Measurements from ENCODE around the gene ITGAL. TPM values are rescaled to one million over a fixed set of nuclear protein-coding genes. Genes with fewer than 3 reads are reported as not detected.
"Not testable (repeated sequence)": the region's sequence is repeated elsewhere in the genome, so short reads cannot be mapped to it uniquely, and the experiment has no call there.

The ITGAL gene
- not detected in 2 replicates for total RNA-seq

DNA sequence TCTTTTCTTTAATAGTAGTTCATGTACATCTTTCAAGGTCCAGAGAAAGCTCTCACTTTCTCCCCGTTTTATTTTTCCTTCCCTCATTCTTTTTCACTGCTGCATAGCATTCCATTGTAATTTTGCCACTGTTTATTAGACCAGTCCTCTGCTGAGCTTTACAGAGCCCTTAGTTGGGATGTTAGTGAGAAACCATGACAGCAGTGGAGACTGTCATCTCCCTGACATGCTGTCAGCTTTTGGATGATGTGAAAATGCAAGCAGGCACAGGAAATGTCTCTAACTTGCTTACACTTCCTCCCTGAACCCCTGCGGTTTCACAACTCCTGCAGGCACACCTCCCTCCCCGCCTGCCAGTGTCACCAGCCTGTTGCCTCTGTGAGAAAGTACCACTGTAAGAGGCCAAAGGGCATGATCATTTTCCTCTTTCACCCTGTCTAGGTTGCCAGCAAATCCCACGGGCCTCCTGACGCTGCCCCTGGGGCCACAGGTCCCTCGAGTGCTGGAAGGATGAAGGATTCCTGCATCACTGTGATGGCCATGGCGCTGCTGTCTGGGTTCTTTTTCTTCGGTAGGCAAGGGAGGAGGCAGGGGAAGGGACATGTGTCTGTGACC lies at the start of gene ITGAL:
Gene ITGAL (plus strand): TSS at position 415 of the 615 bp plus-strand sequence. CDS start 96 bp downstream, at position 511.
- no peak for DNase-seq (ENCODE audit: low read depth)

DNA sequence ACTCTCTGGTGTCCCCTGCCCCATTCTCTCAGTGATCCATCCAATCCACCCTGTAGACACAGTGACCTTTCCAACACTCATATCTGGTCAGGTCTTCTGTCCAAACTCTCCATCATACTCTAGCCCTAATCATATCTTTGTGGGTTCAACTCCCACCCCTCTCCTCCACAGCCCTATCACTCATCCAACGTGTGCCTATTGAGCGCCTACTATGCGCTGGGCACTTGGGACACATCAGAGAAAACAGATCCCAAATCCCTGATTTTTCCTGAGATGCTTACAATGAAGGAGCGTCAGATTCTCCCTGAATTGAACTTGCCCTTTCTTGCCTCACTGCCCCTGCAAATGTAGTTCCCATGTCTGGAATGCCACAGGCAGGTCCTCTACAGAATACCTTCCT lies 44.5 kb upstream of the ITGAL start:
- no peak for DNase-seq (ENCODE audit: low read depth)

DNA sequence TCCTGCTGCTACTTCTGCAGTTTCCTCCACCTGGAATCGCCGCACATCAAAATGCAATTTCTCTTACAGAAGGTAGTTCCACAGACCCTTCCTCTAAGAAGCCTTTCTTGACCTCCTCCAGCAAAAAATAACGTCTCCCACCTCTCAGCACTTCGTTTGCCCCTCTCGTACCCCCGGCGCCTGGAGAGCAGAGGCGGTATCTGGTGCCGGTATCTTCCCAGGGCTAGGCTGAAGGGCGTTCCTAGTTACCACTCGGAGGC lies 43.2 kb upstream of the ITGAL start:
- DNase-seq (ENCODE audit: low read depth) = no peak

DNA sequence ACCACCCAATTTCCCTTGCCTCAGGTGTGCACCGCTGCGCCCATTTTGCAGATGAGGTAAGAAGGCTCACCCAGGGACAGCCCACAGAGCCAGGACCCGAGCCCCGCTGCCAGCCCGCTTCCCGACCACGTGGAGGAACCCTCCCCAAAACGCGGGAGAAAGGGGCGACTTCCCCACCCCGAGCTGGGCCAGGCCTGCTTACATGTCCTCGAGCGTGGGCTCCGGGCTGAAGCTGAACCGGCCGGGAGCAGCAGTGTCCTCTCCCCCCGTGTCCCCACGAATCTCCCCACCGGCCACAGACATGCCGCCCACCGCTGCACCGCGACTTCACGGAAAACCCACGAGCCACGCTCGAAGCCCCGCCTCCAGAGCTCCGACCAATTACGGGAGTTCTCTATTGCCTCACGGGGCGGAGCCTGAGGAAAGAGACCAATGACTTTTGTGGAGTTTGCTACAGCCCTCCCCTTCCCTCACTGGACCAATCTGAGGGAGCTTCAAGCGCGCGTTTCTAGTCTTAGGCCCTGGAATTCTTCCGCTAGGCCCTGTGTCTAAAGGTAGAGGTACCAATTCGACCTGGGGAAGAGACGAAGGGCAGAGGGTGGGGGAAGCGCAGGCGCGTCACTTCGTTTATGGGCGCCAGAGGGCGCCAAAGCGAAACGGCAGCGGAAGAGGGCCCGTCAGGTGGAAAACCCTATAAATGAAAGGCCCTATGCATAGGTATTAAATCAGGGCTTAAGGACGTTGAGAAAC lies 42.7 kb upstream of the ITGAL start, which contains the start of gene DCTPP1:
Gene DCTPP1 (minus strand): TSS at position 353 of the 750 bp plus-strand sequence. CDS start 50 bp downstream, at position 303.
- DNase-seq (ENCODE audit: low read depth) = peak; percentile 99

DNA sequence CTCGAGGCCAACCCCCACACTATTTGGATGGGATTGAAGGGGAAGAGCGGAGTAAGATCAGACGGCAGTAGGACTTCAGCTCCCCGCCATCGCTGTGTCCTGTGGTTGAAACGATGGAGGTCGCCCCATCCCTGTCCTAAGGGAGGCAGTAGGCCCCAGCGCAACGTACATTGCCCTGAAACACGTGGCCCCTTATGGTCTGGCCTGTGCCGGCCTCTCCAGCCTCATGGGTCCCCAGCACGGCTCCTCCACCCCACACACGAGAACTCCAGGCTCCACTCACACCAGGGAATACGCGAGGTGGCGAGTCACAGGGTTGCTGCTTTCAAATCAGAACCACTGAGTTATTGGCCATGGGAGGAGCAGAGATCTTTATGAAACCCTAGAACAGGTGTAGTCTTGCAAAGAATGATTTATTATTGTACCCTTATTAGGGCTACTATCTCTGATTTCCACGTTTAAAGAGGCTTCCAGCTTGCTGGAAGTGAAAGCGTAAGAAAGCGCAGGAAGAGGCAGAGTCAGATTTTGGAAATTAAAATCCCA lies 42.0 kb upstream of the ITGAL start:
- no peak for DNase-seq (ENCODE audit: low read depth)

DNA sequence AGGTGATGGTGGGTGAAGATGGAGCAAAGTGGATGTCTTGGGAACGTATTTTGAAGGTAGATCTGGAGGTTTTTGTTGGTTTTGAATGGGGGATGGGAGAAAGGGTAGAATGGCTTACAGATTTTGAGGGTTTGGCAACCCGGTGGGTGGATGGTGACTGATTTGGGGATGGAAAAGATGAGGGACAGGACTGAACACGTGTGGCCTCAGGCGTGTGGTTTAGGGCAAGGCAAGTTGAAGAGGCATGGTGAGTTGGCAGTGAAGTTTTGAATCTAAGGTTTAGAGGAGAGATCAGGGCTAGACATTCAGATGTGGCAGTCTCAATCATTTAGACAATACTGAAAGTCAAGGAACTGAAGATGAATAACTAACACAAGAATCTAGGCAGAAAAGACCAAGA lies 37.7 kb upstream of the ITGAL start:
- DNase-seq (ENCODE audit: low read depth) = no peak

DNA sequence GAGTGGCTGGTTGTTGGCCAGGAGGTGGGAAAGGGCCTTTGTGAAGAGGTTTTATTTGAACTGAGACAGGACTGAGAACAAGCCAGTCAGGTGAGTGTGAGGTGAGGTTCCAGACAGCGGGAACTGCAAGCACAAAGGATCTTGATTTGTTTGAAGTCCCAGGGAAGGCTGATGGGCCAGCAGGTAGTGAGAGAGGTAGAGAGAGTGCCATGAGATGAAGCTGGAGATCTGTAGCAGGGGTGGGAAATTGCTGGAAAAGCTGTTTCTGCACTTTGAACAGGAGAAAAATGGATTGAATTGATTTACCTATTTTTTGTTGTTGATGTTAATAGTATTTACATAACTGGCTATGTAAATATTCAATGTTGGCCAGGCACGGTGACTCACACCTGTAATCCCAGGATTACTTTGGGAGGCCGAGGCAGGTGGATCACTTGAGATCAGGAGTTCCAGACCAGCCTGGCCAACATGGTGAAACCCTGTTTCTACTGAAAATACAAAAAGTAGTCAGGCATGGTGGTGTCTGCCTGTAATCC lies 35.0 kb upstream of the ITGAL start:
- no peak for DNase-seq (ENCODE audit: low read depth)

DNA sequence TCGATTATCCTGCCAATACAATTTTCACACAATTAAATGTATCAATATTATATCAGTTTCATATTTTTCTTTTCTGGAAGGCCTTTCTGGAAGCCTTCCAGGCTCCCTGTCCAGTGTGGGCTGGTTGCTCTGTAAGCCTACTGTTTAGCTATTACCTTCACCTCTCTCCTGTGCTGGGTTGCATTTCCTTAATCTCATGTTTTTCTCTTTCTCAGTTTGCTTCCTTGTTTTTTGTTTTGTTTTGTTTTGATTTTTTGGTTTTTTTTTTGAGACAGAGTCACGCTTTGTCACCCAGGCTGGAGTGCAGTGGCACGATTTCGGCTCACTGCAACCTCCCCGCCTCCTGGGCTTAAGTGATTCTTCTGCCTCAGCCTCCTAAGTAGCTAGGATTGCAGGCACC lies 33.7 kb upstream of the ITGAL start:
- DNase-seq (ENCODE audit: low read depth) = no peak

DNA sequence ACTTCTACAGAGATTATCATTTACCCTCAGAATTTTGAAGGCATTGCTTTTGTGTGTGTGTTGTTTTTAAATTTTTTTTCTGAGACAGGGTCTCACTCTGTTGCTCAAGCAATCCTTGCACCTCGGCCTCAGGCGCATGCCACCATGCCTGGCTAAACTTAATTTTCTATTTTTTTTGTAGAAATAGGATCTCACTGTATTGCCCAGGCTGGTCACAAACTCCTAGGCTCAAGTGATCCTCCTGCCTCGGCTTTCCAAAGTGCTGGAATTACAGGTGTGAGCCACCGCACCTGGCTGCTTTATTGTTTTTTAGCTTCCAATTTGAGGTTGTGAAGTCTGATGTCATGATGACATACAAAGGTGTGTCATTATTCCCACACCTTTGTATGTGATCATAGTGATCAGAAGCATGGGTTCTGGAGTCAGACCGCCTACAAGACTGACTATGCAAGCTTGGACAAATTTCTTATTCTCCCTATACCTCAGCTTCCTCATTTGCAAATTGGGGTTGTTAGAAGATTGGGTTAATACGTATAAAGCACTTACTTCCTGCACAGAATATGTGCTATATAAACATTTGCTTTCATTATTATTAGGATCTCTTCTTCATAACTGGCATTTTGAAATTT lies 32.7 kb upstream of the ITGAL start:
- no peak for DNase-seq (ENCODE audit: low read depth)

DNA sequence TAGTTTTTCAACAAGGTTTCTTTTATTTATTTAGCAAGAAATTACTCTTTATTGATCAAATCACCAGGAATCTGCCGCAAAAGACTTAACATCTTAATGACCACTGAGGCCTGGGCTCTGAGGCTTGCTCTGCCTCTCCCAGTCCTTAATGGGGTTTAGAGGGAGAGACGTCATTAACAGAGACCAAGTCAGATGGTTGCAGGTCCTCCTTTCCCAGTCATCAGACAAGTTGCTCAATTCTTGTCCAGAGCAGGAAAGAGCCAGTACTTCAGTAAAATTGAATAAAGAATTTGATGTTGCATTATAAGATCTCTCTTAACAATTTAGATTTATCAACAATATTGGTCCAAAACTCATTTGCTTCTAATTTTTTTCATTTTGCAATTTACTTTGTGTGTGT lies 28.9 kb upstream of the ITGAL start:
- no peak for DNase-seq (ENCODE audit: low read depth)

DNA sequence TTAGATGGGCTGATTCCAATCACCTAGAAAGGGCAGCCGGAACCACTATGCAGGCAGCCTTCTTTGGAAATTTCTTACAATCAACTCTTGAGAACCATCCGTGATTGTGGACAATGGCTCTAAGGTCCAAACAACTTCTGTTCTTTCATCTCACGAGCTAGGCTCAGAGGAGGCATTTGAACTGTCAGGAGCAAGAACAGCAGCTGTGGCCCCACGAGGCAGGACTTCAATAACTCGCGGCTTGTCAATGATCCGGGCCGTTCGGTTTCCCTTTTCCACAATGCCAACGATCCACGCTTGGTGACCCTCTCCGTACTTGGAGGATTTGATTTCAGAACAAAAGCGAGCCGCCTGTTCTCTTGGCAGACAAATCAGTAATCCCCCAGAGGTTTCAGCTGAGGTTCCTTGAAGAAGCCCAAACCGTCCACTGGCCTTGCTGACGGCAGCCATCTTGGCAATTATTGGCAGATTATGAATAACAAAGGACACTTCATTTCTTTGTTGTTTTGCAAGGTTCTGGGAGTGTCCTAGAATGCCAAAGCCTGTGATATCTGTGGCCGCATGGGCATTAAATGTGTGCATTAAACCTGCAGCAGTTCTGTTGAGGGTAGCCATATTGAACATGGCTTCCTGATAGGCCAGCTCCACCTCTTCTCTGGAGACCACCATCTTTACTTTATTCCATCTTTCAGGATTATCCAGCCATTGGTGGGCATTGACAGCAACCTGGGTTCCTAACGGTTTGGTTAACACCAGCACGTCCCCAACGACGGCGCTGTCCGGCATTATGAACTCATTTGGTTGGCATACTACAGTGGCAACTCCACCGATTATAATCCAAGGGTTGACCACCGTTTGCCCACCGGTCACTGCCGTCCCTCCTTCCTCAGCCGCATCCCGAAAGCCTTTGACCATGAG lies 28.1 kb upstream of the ITGAL start:
- DNase-seq (ENCODE audit: low read depth) = no peak

DNA sequence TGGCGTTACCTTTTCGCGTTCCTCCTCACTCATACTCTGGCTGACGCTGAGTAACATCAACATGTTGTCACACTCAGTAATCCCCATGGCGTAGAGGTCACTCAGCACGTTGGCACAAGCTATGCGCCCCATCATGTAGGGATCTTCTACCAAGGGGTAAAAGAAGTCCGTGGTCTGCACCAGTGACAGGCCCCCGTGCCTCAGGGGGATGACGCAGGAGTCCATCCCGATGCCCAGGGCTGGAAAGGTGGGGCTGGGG lies 27.5 kb upstream of the ITGAL start:
- no peak for DNase-seq (ENCODE audit: low read depth)

DNA sequence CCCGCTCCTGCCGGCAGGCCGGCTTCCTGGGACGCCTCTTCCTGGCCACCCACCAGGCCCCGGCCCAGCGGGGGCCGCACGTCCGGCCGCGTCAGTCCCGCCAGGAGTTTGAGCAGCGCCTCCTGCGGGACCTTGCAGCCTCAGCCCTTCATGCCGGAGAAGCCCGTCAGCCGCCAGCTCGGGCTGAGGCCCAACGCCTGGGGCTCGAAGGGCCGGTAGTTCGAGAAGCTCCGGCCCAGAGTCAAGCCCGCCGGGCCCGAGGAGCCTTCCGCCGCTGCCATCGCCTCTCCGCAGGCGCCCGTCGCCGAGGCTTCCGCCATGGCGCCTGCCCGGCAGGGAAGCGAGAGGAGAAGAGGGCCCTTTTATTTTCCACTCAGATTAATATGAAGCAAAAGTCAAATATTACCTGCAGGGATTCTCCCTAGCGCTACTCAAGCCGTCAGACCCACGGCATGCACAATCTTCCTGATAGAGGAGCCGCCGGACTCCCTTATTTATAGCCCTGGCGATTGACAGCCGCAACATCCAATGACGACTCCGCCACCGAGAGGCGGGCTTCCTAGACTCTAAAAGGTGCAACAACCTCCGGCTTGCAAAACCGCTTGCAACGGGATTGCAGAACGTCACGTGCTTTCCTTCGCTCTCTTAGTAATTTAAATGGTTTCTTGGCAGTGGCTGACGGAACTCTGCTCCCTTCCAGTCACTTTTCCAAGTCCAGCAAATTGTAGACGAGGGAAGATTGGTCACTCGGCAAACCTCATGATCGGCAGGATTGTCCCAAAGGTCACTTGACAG lies 26.9 kb upstream of the ITGAL start, which contains the start of gene SEPHS2:
Gene SEPHS2 (minus strand): TSS at position 467 of the 795 bp plus-strand sequence. CDS start 147 bp downstream, at position 320.
- peak; percentile 97 for DNase-seq (ENCODE audit: low read depth)

DNA sequence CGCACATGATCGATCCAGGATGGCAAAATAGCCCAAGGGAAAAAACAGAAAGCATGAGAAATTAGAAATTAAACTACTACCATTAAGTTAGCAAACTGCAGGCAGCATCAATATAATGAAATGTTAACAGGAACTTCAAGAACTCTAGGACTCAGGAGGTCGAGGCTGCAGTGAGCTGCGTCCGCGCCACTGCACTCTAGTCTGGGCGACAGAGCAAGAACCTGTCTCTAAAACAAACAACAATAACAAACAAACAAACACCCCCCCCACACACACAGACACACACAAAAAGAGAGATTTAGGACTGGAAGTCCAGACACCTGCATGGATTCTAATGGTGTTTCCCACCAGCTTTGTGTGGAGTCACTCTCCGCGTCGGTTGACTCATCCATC lies 26.3 kb upstream of the ITGAL start:
- DNase-seq (ENCODE audit: low read depth) = no peak

DNA sequence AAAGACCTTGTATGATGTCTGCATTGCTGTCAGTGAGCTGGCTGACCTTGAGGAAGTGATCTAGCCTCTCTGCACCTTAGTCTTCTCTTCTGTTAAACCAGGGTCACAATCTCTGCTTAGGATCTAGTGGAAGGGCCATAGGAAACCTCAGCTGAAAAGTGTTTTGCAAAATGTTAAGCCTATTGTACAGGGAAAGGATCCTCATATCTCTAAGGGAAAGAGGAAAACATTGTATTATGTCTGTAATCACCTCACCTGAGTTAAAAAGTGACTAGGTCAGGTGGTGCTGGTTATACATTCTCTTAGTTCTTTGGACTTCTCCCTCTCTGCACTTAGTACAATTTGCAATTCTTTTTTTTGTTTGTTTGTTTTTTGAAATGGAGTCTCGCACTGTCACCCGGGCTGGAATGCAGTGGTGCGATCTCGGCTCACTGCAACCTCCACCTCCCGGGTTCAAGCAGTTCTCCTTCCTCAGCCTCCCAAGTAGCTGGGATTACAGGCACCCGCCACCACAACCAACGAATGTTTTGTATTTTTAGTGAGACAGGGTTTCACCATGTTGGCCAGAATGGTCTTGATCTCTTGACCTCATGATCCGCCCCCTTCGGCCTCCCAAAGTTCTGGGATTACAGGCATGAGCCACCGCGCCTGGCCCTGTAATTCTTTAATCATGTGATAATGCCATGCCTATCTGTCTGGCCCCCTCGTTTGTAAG lies 24.9 kb upstream of the ITGAL start:
- peak; percentile 76 for DNase-seq (ENCODE audit: low read depth)

DNA sequence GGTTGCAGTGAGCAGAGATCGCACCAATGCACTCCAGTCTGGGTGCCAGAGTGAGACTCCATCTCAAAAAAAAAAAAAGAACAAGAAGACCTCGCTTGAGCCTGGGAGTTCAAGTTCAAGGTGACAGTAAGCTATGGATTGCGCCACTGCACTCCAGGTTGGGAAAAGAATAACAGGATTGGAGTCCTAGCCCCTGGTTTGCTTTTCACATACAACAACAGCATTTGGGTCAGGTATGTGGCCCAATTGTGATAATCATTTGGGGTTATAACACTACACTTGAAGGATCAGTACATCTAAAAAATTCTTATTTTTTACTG lies 23.5 kb upstream of the ITGAL start:
- no peak for DNase-seq (ENCODE audit: low read depth)

DNA sequence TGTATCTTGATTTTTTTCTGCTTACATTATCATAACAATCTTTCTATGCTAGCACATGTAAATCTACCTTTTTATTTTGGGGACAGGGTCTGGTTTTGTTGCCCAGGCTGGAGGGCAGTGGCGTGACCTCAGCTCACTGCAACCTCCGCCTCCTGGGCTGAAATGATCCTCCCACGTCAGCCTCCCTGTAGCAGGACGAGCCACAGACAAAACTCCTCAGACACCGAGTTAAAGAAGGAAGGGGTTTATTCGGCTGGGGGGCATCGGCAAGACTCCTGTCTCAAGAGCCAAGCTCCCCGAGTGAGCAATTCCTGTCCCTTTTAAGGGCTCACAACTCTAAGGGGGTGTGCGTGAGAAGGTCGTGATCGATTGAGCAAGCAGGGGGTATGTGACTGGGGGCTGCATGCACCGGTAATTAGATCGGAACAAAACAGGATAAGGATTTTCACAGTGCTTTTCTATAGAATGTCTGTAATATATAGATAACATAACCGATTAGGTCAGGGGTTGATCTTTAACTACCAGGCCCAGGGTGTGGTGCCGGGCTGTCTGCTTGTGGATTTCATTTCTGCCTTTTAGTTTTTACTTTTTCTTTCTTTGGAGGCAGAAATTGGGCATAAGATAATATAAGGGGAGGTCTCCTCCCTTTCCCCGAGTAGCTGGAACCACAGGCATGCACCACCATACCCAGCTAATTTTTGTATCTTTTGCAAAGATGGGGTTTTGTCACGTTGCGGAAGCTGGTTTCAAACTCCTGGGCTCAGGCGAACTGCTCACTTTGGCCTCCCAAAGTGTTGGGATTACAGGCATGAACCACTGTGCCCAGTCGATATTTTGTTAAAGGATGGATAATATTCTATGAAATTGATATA lies 19.6 kb upstream of the ITGAL start:
- DNase-seq (ENCODE audit: low read depth) = not testable (repeated sequence)

DNA sequence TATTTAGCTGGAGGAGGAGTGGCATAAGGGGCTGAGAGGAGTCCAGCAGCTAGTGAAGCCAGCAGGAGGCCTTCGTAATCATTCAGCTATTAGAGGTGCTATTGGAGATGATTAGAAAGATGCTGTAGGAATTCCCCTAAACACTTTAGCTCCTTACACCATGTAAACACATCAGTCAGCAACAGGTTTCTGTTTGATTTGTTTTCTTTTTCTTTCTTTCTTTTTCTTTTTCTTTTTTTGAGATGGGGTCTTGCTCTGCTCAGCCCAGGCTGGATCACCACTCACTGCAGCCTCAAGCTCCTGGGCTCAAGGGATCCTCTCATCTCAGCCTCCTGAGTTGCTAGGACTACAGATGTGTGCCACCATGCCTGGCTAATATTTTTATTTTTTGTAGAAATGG lies 16.2 kb upstream of the ITGAL start:
- no peak for DNase-seq (ENCODE audit: low read depth)

DNA sequence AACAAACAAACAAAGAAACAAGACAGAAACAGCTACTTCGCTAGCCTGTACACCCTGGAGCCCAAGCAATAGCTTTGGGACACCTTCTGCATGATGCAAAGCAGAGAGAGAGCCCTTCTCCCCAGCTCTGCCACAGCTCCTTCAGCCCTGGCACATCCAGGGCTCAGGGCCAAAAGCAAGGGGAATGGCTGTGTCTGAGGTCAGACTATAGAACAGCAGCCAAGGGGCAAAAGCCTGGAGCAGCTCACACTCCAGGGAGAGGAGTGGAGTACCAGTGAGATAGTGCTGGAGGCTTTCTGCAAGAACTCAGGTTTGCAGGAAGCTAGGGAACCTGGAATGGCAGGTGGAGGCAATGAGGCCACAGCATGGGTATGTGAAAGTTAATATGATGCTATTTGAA lies 15.3 kb upstream of the ITGAL start:
- DNase-seq (ENCODE audit: low read depth) = no peak

Measured in renal cortical epithelial cell (primary cell).